Choroid plexus epithelial cell (primary cell): ENCODE results near the gene GTF2A2.
A peak's percentile ranks its signal among the peaks of the same experiment; 100 is the strongest.

Experiments
- DNase-seq: peaks from one replicate; pipeline ENCODE4 v3.0.0-alpha.2; 2010; ENCODE audit warnings: low read depth
- H3K4me3 ChIP-seq: 2 replicates; pipeline ENCODE4 v1.5.1; 2011; ENCODE audit warnings: low read depth, mild to moderate bottlenecking, control low read depth, low read length, moderate library complexity
- CTCF ChIP-seq: conservative IDR thresholded peaks from 2 replicates; pipeline ENCODE4 v1.5.1; 2011; ENCODE audit warnings: low read depth, mild to moderate bottlenecking, control low read depth, inconsistent platforms, low read length, moderate library complexity

Gene GTF2A2

GRCh38 chr15:59594493-59594942, 62.8 kb downstream of the GTF2A2 start:
- no peak overlapping the region for H3K4me3 ChIP-seq
- peak; percentile 87 for DNase-seq
- TF ChIP-seq CTCF: no peak

GRCh38 chr15:59591356-59591755, 66.0 kb downstream of the GTF2A2 start:
- no peak for DNase-seq
- no peak overlapping the region for H3K4me3 ChIP-seq
- TF ChIP-seq CTCF: no peak

- no peak for DNase-seq
- H3K4me3 ChIP-seq: no peak overlapping the region
- TF ChIP-seq CTCF: no peak
These were observed 67.3 kb downstream of the GTF2A2 start for GRCh38 chr15:59590027-59590426.
